WTC11 (cell line): Measurements from ENCODE around the gene PILRB. TPM values are rescaled to one million over a fixed set of nuclear protein-coding genes. Genes with fewer than 3 reads are reported as not detected.

ENCODE experiments used
- ATAC-seq: fragments of 200-7000 bp; cut with Tn5 transposase; 2 replicates; pipeline ENCODE4 v1.10.0; 2021; ENCODE audit warnings: mild to moderate bottlenecking, moderate library complexity
- CTCF ChIA-PET: fragments of 300-600 bp; sonication (Branson Sonifier 250); formaldehyde crosslinking; loops from one replicate; lab custom pipeline; 2021; ENCODE audit warnings: antibody characterized with exemption; lab: Charles Lee
- POLR2A ChIA-PET: fragments of 350-600 bp; sonication (Branson Sonifier 250); formaldehyde crosslinking; loops from one replicate; lab custom pipeline; 2021; ENCODE audit warnings: antibody characterized with exemption; lab: Charles Lee
- DNase-seq: peaks from one replicate; pipeline ENCODE4 v3.0.0; 2021; ENCODE audit warnings: low spot score
- H3K27ac Mint-ChIP-seq: 2 replicates; pipeline ENCODE4 v1.8.0; 2021; ENCODE audit warnings: mixed read lengths
- H3K27me3 Mint-ChIP-seq: 2 replicates; pipeline ENCODE4 v1.8.0; 2021; ENCODE audit warnings: low read depth, mild to moderate bottlenecking, moderate library complexity, mixed read lengths
- H3K36me3 Mint-ChIP-seq: 2 replicates; pipeline ENCODE4 v1.8.0; 2021; ENCODE audit warnings: mixed read lengths
- H3K4me1 Mint-ChIP-seq: 2 replicates; pipeline ENCODE4 v1.8.0; 2022; ENCODE audit warnings: mixed read lengths
- H3K4me3 Mint-ChIP-seq: 2 replicates; pipeline ENCODE4 v1.8.0; 2021; ENCODE audit warnings: mild to moderate bottlenecking, moderate library complexity, mixed read lengths
- H3K9me3 Mint-ChIP-seq: 2 replicates; pipeline ENCODE4 v1.8.0; 2021; ENCODE audit warnings: mixed read lengths
- CTCF ChIP-seq: fragments of 200-600 bp; IDR thresholded peaks from 2 replicates; pipeline ENCODE4 v1.8.0; 2022; ENCODE audit warnings: antibody characterized with exemption
- E2F4 ChIP-seq: sonication (generic); formaldehyde crosslinking; IDR thresholded peaks from 2 replicates; pipeline ENCODE4 v1.8.1; 2022; ENCODE audit warnings: low read depth, mild to moderate bottlenecking, moderate library complexity, missing genetic modification reagents, borderline replicate concordance
- ETV6 ChIP-seq: sonication (generic); formaldehyde crosslinking; IDR thresholded peaks from 2 replicates; pipeline ENCODE4 v1.8.1; 2022; ENCODE audit warnings: mild to moderate bottlenecking, missing genetic modification reagents
- JAZF1 ChIP-seq: fragments of 250-450 bp; sonication (Bioruptor Pico); IDR thresholded peaks from 2 replicates; pipeline ENCODE4 v1.9.0; 2021; ENCODE audit warnings: moderate library complexity, mild to moderate bottlenecking, inconsistent platforms
- JUN ChIP-seq: sonication (generic); formaldehyde crosslinking; IDR thresholded peaks from 2 replicates; pipeline ENCODE4 v1.8.0; 2023; ENCODE audit warnings: mild to moderate bottlenecking, missing genetic modification reagents
- MXD4 ChIP-seq: fragments of 250-450 bp; sonication (Bioruptor Pico); IDR thresholded peaks from 2 replicates; pipeline ENCODE4 v1.8.0; 2021; ENCODE audit warnings: mild to moderate bottlenecking, moderate library complexity, borderline replicate concordance
- NFE2L1 ChIP-seq: sonication (generic); formaldehyde crosslinking; IDR thresholded peaks from 2 replicates; pipeline ENCODE4 v1.8.1; 2023; ENCODE audit warnings: missing genetic modification reagents
- NR3C1 ChIP-seq: sonication (generic); formaldehyde crosslinking; conservative IDR thresholded peaks from 2 replicates; pipeline ENCODE4 v1.8.1; 2023; ENCODE audit warnings: low read depth, mild to moderate bottlenecking, missing genetic modification reagents
- RELA ChIP-seq: sonication (generic); formaldehyde crosslinking; IDR thresholded peaks from 2 replicates; pipeline ENCODE4 v1.8.1; 2022; ENCODE audit warnings: missing genetic modification reagents, mild to moderate bottlenecking, borderline replicate concordance
- TP53 ChIP-seq: sonication (generic); formaldehyde crosslinking; IDR thresholded peaks from 2 replicates; pipeline ENCODE4 v1.8.1; 2023; ENCODE audit warnings: mild to moderate bottlenecking, missing genetic modification reagents
- ZBTB21 ChIP-seq: sonication (generic); formaldehyde crosslinking; IDR thresholded peaks from 2 replicates; pipeline ENCODE4 v1.8.1; 2023; ENCODE audit warnings: mild to moderate bottlenecking, missing genetic modification reagents, borderline replicate concordance
- ZNF121 ChIP-seq: sonication (generic); formaldehyde crosslinking; IDR thresholded peaks from 2 replicates; pipeline ENCODE4 v1.8.0; 2023; ENCODE audit warnings: missing genetic modification reagents
- ZNF281 ChIP-seq: sonication (generic); formaldehyde crosslinking; IDR thresholded peaks from 2 replicates; pipeline ENCODE4 v1.8.0; 2023; ENCODE audit warnings: mild to moderate bottlenecking, missing genetic modification reagents
- ZNF416 ChIP-seq: fragments of 250-450 bp; sonication (Bioruptor Pico); IDR thresholded peaks from 2 replicates; pipeline ENCODE4 v1.9.0; 2021; ENCODE audit warnings: mild to moderate bottlenecking, inconsistent platforms
- ZNF423 ChIP-seq: fragments of 250-450 bp; sonication (Bioruptor Pico); IDR thresholded peaks from 2 replicates; pipeline ENCODE4 v2.1.2; 2022; ENCODE audit warnings: mild to moderate bottlenecking, moderate library complexity
- ZNF671 ChIP-seq: fragments of 250-450 bp; sonication (Bioruptor Pico); IDR thresholded peaks from 2 replicates; pipeline ENCODE4 v1.8.0; 2021; ENCODE audit warnings: mild to moderate bottlenecking
- total RNA-seq: library from RNA; stranded (reverse); gene quantifications from 3 replicates; pipeline ENCODE4 v1.2.3, GENCODE V29; 2021
- TF ChIP-seq, protein P1 (sequence below): sonication (generic); formaldehyde crosslinking; IDR thresholded peaks from 2 replicates; pipeline ENCODE4 v1.8.1; 2022; ENCODE audit warnings: low read depth, missing genetic modification reagents, borderline replicate concordance
- TF ChIP-seq, protein P2 (sequence below): sonication (generic); formaldehyde crosslinking; IDR thresholded peaks from 2 replicates; pipeline ENCODE4 v1.8.1; 2022; ENCODE audit warnings: mild to moderate bottlenecking, missing genetic modification reagents, moderate library complexity, borderline replicate concordance
- TF ChIP-seq, protein P3 (sequence below): sonication (generic); formaldehyde crosslinking; conservative IDR thresholded peaks from 2 replicates; pipeline ENCODE4 v1.8.1; 2023; ENCODE audit warnings: mild to moderate bottlenecking, low read depth, missing genetic modification reagents, moderate library complexity
- TF ChIP-seq, protein P4 (sequence below): sonication (generic); formaldehyde crosslinking; IDR thresholded peaks from 2 replicates; pipeline ENCODE4 v1.8.0; 2022; ENCODE audit warnings: missing genetic modification reagents
- TF ChIP-seq, protein P5 (sequence below): sonication (generic); formaldehyde crosslinking; IDR thresholded peaks from 2 replicates; pipeline ENCODE4 v1.8.1; 2023; ENCODE audit warnings: mild to moderate bottlenecking, missing genetic modification reagents, moderate library complexity

The PILRB gene
- total RNA-seq, 1 experiment from 2014 or later: 30.7 TPM

- TF ChIP-seq, protein P1, sequence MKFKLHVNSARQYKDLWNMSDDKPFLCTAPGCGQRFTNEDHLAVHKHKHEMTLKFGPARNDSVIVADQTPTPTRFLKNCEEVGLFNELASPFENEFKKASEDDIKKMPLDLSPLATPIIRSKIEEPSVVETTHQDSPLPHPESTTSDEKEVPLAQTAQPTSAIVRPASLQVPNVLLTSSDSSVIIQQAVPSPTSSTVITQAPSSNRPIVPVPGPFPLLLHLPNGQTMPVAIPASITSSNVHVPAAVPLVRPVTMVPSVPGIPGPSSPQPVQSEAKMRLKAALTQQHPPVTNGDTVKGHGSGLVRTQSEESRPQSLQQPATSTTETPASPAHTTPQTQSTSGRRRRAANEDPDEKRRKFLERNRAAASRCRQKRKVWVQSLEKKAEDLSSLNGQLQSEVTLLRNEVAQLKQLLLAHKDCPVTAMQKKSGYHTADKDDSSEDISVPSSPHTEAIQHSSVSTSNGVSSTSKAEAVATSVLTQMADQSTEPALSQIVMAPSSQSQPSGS (CRISPR knock-in tag): no peak
- TF ChIP-seq TP53 (no peak), ZNF416 (CRISPR knock-in tag) (no peak), ZNF423 (CRISPR knock-in tag) (no peak), E2F4 (CRISPR knock-in tag) (no peak), ZNF121 (CRISPR knock-in tag) (no peak), CTCF (no peak)
- TF ChIP-seq, protein P2, sequence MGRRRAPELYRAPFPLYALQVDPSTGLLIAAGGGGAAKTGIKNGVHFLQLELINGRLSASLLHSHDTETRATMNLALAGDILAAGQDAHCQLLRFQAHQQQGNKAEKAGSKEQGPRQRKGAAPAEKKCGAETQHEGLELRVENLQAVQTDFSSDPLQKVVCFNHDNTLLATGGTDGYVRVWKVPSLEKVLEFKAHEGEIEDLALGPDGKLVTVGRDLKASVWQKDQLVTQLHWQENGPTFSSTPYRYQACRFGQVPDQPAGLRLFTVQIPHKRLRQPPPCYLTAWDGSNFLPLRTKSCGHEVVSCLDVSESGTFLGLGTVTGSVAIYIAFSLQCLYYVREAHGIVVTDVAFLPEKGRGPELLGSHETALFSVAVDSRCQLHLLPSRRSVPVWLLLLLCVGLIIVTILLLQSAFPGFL: no peak
- TF ChIP-seq, protein P3, sequence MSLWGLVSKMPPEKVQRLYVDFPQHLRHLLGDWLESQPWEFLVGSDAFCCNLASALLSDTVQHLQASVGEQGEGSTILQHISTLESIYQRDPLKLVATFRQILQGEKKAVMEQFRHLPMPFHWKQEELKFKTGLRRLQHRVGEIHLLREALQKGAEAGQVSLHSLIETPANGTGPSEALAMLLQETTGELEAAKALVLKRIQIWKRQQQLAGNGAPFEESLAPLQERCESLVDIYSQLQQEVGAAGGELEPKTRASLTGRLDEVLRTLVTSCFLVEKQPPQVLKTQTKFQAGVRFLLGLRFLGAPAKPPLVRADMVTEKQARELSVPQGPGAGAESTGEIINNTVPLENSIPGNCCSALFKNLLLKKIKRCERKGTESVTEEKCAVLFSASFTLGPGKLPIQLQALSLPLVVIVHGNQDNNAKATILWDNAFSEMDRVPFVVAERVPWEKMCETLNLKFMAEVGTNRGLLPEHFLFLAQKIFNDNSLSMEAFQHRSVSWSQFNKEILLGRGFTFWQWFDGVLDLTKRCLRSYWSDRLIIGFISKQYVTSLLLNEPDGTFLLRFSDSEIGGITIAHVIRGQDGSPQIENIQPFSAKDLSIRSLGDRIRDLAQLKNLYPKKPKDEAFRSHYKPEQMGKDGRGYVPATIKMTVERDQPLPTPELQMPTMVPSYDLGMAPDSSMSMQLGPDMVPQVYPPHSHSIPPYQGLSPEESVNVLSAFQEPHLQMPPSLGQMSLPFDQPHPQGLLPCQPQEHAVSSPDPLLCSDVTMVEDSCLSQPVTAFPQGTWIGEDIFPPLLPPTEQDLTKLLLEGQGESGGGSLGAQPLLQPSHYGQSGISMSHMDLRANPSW: no peak
Observed at GRCh38 chr7:100358857-100359212, 918 bp downstream of the PILRB start (continued).

- Mint-ChIP-seq H3K27me3 (no peaks in the 10 kb centered on the region), H3K9me3 (no peaks in the 10 kb centered on the region), H3K27ac (no peak overlapping the region; the same call in 1 of the 2 replicates), H3K4me1 (no peaks in the 10 kb centered on the region), H3K36me3 (peaks cover 69% of the 10 kb centered on the region), H3K4me3 (no peak overlapping the region)
- TF ChIP-seq NR3C1 (CRISPR knock-in tag) (no peak), RELA (CRISPR knock-in tag) (no peak), JUN (CRISPR knock-in tag) (no peak), JAZF1 (no peak), MXD4 (CRISPR knock-in tag) (no peak), ZNF281 (no peak), NFE2L1 (CRISPR knock-in tag) (no peak), ZNF671 (CRISPR knock-in tag) (no peak), ZBTB21 (CRISPR knock-in tag) (no peak), ETV6 (no peak)
- TF ChIP-seq, protein P4, sequence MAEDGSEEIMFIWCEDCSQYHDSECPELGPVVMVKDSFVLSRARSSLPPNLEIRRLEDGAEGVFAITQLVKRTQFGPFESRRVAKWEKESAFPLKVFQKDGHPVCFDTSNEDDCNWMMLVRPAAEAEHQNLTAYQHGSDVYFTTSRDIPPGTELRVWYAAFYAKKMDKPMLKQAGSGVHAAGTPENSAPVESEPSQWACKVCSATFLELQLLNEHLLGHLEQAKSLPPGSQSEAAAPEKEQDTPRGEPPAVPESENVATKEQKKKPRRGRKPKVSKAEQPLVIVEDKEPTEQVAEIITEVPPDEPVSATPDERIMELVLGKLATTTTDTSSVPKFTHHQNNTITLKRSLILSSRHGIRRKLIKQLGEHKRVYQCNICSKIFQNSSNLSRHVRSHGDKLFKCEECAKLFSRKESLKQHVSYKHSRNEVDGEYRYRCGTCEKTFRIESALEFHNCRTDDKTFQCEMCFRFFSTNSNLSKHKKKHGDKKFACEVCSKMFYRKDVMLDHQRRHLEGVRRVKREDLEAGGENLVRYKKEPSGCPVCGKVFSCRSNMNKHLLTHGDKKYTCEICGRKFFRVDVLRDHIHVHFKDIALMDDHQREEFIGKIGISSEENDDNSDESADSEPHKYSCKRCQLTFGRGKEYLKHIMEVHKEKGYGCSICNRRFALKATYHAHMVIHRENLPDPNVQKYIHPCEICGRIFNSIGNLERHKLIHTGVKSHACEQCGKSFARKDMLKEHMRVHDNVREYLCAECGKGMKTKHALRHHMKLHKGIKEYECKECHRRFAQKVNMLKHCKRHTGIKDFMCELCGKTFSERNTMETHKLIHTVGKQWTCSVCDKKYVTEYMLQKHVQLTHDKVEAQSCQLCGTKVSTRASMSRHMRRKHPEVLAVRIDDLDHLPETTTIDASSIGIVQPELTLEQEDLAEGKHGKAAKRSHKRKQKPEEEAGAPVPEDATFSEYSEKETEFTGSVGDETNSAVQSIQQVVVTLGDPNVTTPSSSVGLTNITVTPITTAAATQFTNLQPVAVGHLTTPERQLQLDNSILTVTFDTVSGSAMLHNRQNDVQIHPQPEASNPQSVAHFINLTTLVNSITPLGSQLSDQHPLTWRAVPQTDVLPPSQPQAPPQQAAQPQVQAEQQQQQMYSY: no peak
- TF ChIP-seq, protein P5, sequence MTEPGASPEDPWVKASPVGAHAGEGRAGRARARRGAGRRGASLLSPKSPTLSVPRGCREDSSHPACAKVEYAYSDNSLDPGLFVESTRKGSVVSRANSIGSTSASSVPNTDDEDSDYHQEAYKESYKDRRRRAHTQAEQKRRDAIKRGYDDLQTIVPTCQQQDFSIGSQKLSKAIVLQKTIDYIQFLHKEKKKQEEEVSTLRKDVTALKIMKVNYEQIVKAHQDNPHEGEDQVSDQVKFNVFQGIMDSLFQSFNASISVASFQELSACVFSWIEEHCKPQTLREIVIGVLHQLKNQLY (CRISPR knock-in tag): no peak
- CTCF ChIA-PET: interaction anchor here (1.4 kb wide), 1 partner anchor 10 kb away, joined by 3 read pairs; no protein-coding TSS in a partner anchor
- POLR2A ChIA-PET: no interaction called here
- ATAC-seq (no peak), DNase-seq (no peak)
Observed at GRCh38 chr7:100360135-100360854, 2.4 kb downstream of the PILRB start.
